Measurements from ENCODE around the gene SRGAP3.

DNA sequence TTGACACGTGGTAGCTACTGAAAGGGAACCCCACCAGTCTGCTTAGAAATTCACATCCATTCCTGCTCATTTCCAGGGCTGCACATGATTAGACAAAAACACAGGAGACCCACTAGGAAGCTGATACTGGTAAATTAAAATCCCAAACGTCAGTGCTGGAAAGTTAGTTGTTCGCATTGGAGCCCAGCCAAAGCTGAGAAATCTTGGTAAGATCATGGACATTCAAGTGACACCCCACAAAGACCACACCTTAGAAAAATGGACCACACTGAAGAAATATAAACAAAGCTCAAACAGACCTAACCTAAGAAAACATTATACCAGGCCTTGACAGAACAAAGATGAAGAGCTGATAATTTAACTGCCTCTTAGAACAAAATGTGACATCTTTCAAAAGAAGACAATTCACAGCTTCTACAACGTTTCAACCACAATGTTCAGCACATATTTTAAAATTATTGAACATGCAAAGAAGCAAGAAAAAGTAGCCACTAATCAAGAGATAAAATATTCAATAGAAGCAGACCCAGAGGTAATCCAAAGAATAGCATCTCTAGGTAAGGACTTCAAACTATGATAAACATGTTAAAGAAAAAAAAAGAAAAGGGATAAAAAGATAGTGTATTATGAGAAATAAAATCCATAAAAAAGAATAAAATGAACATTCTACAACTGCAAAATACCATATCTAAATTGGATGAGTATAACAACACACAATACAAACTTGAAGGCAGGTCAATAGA lies 306.5 kb downstream of the SRGAP3 start:
- TF ChIP-seq POLR2A (IDR thresholded peaks at IDR 0.05; ENCODE audit: low read depth, low read length) (no peak), POLR2AphosphoS5 (IDR thresholded peaks at IDR 0.05; ENCODE audit: low read depth, low read length) (no peak), TAF1 (IDR thresholded peaks at IDR 0.05; ENCODE audit: borderline replicate concordance, low read depth, low read length) (no peak)
